SK-N-SH (cell line): ENCODE results near the gene TXN. TPM values are rescaled to one million over a fixed set of nuclear protein-coding genes. Genes with fewer than 3 reads are reported as not detected.

Experiments used
- CTCF ChIA-PET: fragments of 300-600, 350-600 bp; formaldehyde crosslinking; extraction: SDS; loops from one replicate; lab custom pipeline; 2021; lab: Yijun Ruan, JAX
- POLR2A ChIA-PET: fragments of 350-600 bp; sonication (Branson Sonifier 250); formaldehyde crosslinking; extraction: SDS; loops from one replicate; lab custom pipeline; 2020; ENCODE audit warnings: antibody characterized with exemption, inconsistent platforms; lab: Yijun Ruan, JAX
- DNase-seq: peaks from one replicate; pipeline ENCODE4 v3.0.0; 2012
- H2AFZ ChIP-seq: fragments of 200-600 bp; sonication (generic); 2 replicates; pipeline ENCODE4 v1.8.1; 2016; ENCODE audit warnings: antibody characterized with exemption, mild to moderate bottlenecking, low read depth
- H3F3A ChIP-seq: fragments of 200-600 bp; sonication (generic); replicated peaks from 2 replicates; pipeline ENCODE3; 2016; ENCODE audit warnings: antibody characterized with exemption, mild to moderate bottlenecking; ENCODE audit not compliant: insufficient read depth
- H3K27ac ChIP-seq, 2 experiments: fragments of 200-500 bp in 1 of 2; fragments of 200-600 bp in 1 of 2; sonication (Bioruptor generic) in 1 of 2; sonication (generic), shearing (Covaris generic) in 1 of 2; 2 replicates each; pipeline versions ENCODE4 v1.5.1 to v1.6.1; 2014 to 2016; ENCODE audit warnings: low read depth in 2 of 2, inconsistent platforms in 1 of 2, low read length in 1 of 2, mild to moderate bottlenecking in 1 of 2, mixed read lengths in 1 of 2
- H3K27me3 ChIP-seq: fragments of 200-600 bp; sonication (generic), shearing (Covaris generic); 2 replicates; pipeline ENCODE4 v1.6.1; 2016; ENCODE audit warnings: mixed run types; ENCODE audit not compliant: insufficient read depth
- H3K36me3 ChIP-seq, 2 experiments: fragments of 200-500 bp in 1 of 2; fragments of 200-600 bp in 1 of 2; sonication (Bioruptor generic) in 1 of 2; sonication (generic) in 1 of 2; replicated peaks in 1 of 2; 2 replicates each; pipeline versions ENCODE3 to v1.5.1; 2014 to 2016; ENCODE audit warnings: low read length in 1 of 2, mild to moderate bottlenecking in 1 of 2; ENCODE audit not compliant: insufficient read depth in 2 of 2, control insufficient read depth in 1 of 2
- H3K4me1 ChIP-seq, 2 experiments: fragments of 200-500 bp in 1 of 2; fragments of 200-600 bp in 1 of 2; sonication (Bioruptor generic) in 1 of 2; sonication (generic), shearing (Covaris generic) in 1 of 2; 2 replicates each; pipeline versions ENCODE4 v1.5.1 to v1.6.1; 2014 to 2016; ENCODE audit warnings: low read depth in 1 of 2, low read length in 1 of 2, mixed run types in 1 of 2; ENCODE audit not compliant: insufficient read depth in 2 of 2, control insufficient read depth in 1 of 2
- H3K4me2 ChIP-seq: fragments of 200-600 bp; sonication (generic), shearing (Covaris generic); 2 replicates; pipeline ENCODE4 v1.6.1; 2017; ENCODE audit warnings: mixed run types
- H3K4me3 ChIP-seq, 2 experiments: fragments of 200-500 bp in 1 of 2; fragments of 200-600 bp in 1 of 2; sonication (Bioruptor generic) in 1 of 2; sonication (generic), shearing (Covaris generic) in 1 of 2; 2 replicates each; pipeline versions ENCODE4 v1.5.1 to v1.8.1; 2014 to 2016; ENCODE audit warnings: low read depth in 2 of 2, inconsistent platforms in 1 of 2, low read length in 1 of 2, mild to moderate bottlenecking in 1 of 2, mixed read lengths in 1 of 2, moderate library complexity in 1 of 2
- H3K79me2 ChIP-seq: fragments of 200-600 bp; sonication (generic); 2 replicates; pipeline ENCODE4 v1.8.1; 2017; ENCODE audit warnings: mild to moderate bottlenecking; ENCODE audit not compliant: insufficient read depth
- H3K9ac ChIP-seq: fragments of 200-600 bp; sonication (generic); 2 replicates; pipeline ENCODE4 v1.6.1; 2017; ENCODE audit warnings: mixed run types
- H3K9me2 ChIP-seq: fragments of 200-600 bp; sonication (generic); 2 replicates; pipeline ENCODE4 v1.6.1; 2017; ENCODE audit warnings: mixed run types
- H3K9me3 ChIP-seq: fragments of 200-600 bp; sonication (generic); 2 replicates; pipeline ENCODE4 v1.6.1; 2017; ENCODE audit warnings: mixed run types, mild to moderate bottlenecking, moderate library complexity
- H4K20me1 ChIP-seq: fragments of 200-600 bp; sonication (generic); 2 replicates; pipeline ENCODE4 v1.6.1; 2017; ENCODE audit warnings: mild to moderate bottlenecking, mixed run types; ENCODE audit not compliant: insufficient read depth
- EP300 ChIP-seq, 2 experiments: IDR thresholded peaks; 2 replicates each; pipeline versions ENCODE4 v1.4.0 to v1.6.1; 2012; ENCODE audit warnings: borderline replicate concordance in 1 of 2, low read depth in 1 of 2, low read length in 1 of 2
- EZH2phosphoT487 ChIP-seq: fragments of 200-600 bp; sonication (generic); IDR thresholded peaks from 2 replicates; pipeline ENCODE4 v1.6.1; 2017; ENCODE audit warnings: low read depth, mixed run types, mild to moderate bottlenecking, antibody characterized with exemption, moderate library complexity, borderline replicate concordance
- FOSL2 ChIP-seq: IDR thresholded peaks from 2 replicates; pipeline ENCODE4 v1.4.0; 2012; ENCODE audit warnings: low read depth, mild to moderate bottlenecking, moderate library complexity, borderline replicate concordance
- FOXJ3 ChIP-seq: sonication (generic); formaldehyde crosslinking; IDR thresholded peaks from 2 replicates; pipeline ENCODE4 v1.5.1; 2020; ENCODE audit warnings: mild to moderate bottlenecking, missing genetic modification reagents
- FOXM1 ChIP-seq: IDR thresholded peaks from 2 replicates; pipeline ENCODE4 v1.4.0; 2012; ENCODE audit warnings: low read depth, mild to moderate bottlenecking
- GATA2 ChIP-seq: sonication (generic); formaldehyde crosslinking; IDR thresholded peaks from 2 replicates; pipeline ENCODE4 v1.5.0; 2020; ENCODE audit warnings: mild to moderate bottlenecking, missing genetic modification reagents
- JUND ChIP-seq: IDR thresholded peaks from 2 replicates; pipeline ENCODE4 v1.4.0; 2012
- MEF2A ChIP-seq: IDR thresholded peaks from 2 replicates; pipeline ENCODE4 v1.4.0; 2012; ENCODE audit warnings: low read depth, borderline replicate concordance
- MXI1 ChIP-seq: IDR thresholded peaks from 2 replicates; pipeline ENCODE4 v1.6.1; 2012; ENCODE audit warnings: mild to moderate bottlenecking, low read depth, low read length, improper control_type of control experiment
- NRF1 ChIP-seq: IDR thresholded peaks from 2 replicates; pipeline ENCODE4 v1.6.1; 2012; ENCODE audit warnings: low read depth, mild to moderate bottlenecking, low read length
- RAD21 ChIP-seq: IDR thresholded peaks from 2 replicates; pipeline ENCODE4 v1.6.1; 2012; ENCODE audit warnings: mild to moderate bottlenecking, low read length
- RCOR1 ChIP-seq: fragments of 150-350 bp; IDR thresholded peaks from 2 replicates; pipeline ENCODE4 v1.6.1; 2017; ENCODE audit warnings: antibody characterized with exemption, low read length
- RFX5 ChIP-seq: IDR thresholded peaks from 2 replicates; pipeline ENCODE4 v1.6.1; 2012; ENCODE audit warnings: mild to moderate bottlenecking, improper control_type of control experiment, low read length
- RXRA ChIP-seq: IDR thresholded peaks from 2 replicates; pipeline ENCODE4 v1.4.0; 2012; ENCODE audit warnings: low read depth, mild to moderate bottlenecking, borderline replicate concordance
- SIN3A ChIP-seq: IDR thresholded peaks from 2 replicates; pipeline ENCODE4 v1.6.1; 2012; ENCODE audit warnings: low read depth, mild to moderate bottlenecking, low read length, moderate library complexity, borderline replicate concordance
- SMC3 ChIP-seq: IDR thresholded peaks from 2 replicates; pipeline ENCODE4 v1.6.1; 2012; ENCODE audit warnings: low read depth, low read length, improper control_type of control experiment
- TCF12 ChIP-seq: IDR thresholded peaks from 2 replicates; pipeline ENCODE4 v1.4.0; 2012
- WGBS: methylation state at CpG from one replicate; pipeline ENCODE4 v1.1.6; 2017; ENCODE audit warnings: low lambda C conversion rate; 5-methylcytosine and 5-hydroxymethylcytosine counted together
- polyA plus RNA-seq, 3 experiments: library from polyadenylated mRNA; depleted of rRNA; stranded (reverse); fragments of >200 nt; gene quantifications; 2 replicates each; pipeline ENCODE4 v1.2.3, GENCODE V29; 2012
- TF ChIP-seq, protein P1 (sequence below): fragments of 150-350 bp; IDR thresholded peaks from 2 replicates; pipeline ENCODE4 v1.6.1; 2017; ENCODE audit warnings: antibody characterized with exemption, low read length, low read depth, borderline replicate concordance
- TF ChIP-seq, protein P2 (sequence below): IDR thresholded peaks from 2 replicates; pipeline ENCODE4; 2012
- TF ChIP-seq, protein P3 (sequence below): IDR thresholded peaks from 2 replicates; pipeline ENCODE4 v1.4.0; 2012; ENCODE audit warnings: low read depth

The TXN gene
- polyA plus RNA-seq, 1 of the 3 experiments (the other 2 are of a cell fraction), result 281 TPM

DNA sequence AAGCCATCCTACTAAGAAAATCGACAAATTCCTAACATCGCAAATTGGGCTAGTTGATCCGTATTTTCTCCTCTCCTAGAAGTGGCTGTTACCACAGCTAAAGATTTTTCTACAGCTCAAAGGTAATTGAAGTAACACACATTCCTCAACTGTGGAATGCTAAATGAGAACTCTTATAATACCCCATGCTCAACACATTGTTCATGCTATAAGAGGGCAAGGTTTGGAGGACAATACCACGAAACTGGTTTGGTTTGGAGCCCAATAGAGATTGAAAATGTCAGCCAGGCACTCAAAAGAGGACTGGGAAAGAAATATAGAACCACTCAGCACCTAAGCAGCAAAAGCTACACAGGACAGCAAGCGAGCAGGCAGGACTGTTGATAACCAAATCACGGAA, 10.1 kb downstream of the TXN start:
- CTCF ChIA-PET, result interaction anchor here (1.3 kb wide), 1 partner anchor 28 kb away, joined by 4 read pairs; no protein-coding TSS in a partner anchor
- Histone ChIP-seq H3K9ac (no peak overlapping the region), H3K36me3 (peaks cover 65 to 66% of the 10 kb centered on the region in 2 experiments), H3K4me1 (no peaks in the 10 kb centered on the region; a peak in 1 of 4 replicates), H3K4me2 (no peak overlapping the region), H3F3A (peaks cover 11% of the 10 kb centered on the region), H3K9me2 (no peaks in the 10 kb centered on the region), H3K4me3 (no peak overlapping the region), H3K9me3 (no peaks in the 10 kb centered on the region)
- DNase-seq, result no peak
- 95% methylated on average over 6 of the region's 6 CpGs for WGBS
- TF ChIP-seq FOSL2 (no peak), FOXJ3 (no peak), RXRA (no peak), TCF12 (no peak), RAD21 (no peak), GATA2 (CRISPR knock-in tag) (no peak)
- TF ChIP-seq, all 33 proteins: peak for 0
- H3K27ac ChIP-seq, result no peak overlapping the region
- H3K27me3 ChIP-seq, result no peaks in the 10 kb centered on the region
- no peak overlapping the region for H2AFZ ChIP-seq
- POLR2A ChIA-PET, result no interaction called here
- H4K20me1 ChIP-seq, result peaks cover 22% of the 10 kb centered on the region
- peaks cover 31% of the 10 kb centered on the region for H3K79me2 ChIP-seq

DNA sequence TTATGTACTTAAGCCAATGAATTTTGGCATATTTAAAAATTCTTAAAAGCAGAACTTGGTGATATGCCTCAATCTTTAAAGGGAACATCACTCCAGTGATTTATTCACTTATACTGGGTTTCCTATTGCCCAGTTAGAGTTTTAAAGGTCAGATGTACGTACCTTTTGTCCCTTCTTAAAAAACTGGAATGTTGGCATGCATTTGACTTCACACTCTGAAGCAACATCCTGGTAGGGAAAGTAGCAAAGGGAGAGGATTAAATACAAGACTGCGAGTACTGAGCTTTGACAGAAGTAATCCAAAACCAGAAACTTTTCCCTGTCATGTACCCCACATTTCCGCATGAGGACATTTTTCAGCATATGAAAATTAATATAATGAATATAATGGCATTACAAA, 11.7 kb downstream of the TXN start:
- WGBS, result 79% methylated on average over 3 of the region's 3 CpGs
- no peak overlapping the region for H3K9ac ChIP-seq
- no peak for TF ChIP-seq MEF2A
- TF ChIP-seq MXI1, result no peak
- TF ChIP-seq FOXM1, result no peak
- TF ChIP-seq GATA2 (CRISPR knock-in tag), result no peak
- no peak for TF ChIP-seq RXRA
- no peak for TF ChIP-seq SIN3A
- TF ChIP-seq, protein P1, sequence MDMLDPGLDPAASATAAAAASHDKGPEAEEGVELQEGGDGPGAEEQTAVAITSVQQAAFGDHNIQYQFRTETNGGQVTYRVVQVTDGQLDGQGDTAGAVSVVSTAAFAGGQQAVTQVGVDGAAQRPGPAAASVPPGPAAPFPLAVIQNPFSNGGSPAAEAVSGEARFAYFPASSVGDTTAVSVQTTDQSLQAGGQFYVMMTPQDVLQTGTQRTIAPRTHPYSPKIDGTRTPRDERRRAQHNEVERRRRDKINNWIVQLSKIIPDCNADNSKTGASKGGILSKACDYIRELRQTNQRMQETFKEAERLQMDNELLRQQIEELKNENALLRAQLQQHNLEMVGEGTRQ, result no peak
- TF ChIP-seq, all 33 proteins: peak for 0
- Histone ChIP-seq H3K9me2 (no peaks in the 10 kb centered on the region), H3F3A (peaks cover 11% of the 10 kb centered on the region), H3K27ac (no peak overlapping the region), H3K27me3 (no peaks in the 10 kb centered on the region), H4K20me1 (peaks cover 15% of the 10 kb centered on the region), H3K4me2 (no peak overlapping the region), H3K36me3 (peaks cover 49 to 54% of the 10 kb centered on the region in 2 experiments), H3K4me3 (no peak overlapping the region), H3K4me1 (no peaks in the 10 kb centered on the region; a peak in 1 of 4 replicates), H2AFZ (no peak overlapping the region), H3K79me2 (peaks cover 15% of the 10 kb centered on the region), H3K9me3 (no peaks in the 10 kb centered on the region)
- ChIA-PET CTCF (no interaction called here), POLR2A (no interaction called here)
- no peak for DNase-seq

DNA sequence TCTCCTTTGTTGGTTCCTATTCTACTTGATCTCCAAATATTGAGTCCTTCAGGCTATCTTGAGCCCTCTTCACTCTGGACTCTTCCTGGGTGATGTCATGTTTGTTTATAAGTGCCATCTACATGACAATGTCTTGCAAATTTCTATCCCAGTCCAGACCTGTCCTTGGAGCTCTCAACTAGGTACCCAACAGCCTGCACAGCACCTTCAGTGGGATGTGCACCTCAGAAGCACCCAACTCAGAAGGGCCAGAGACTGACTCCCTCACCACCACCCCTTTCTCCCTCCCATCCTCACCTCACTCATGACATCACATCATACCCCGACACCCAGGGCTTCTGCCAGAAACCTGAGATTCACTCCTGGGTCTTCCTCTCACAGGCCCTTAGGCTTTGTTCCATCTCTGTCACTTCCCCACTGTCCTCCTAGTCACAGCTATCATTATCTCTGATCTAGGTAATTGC, 14.4 kb downstream of the TXN start:
- no peak overlapping the region for H3K4me2 ChIP-seq
- no peak overlapping the region for H3K27ac ChIP-seq
- H3K79me2 ChIP-seq, result no peaks in the 10 kb centered on the region; the same call in 1 of the 2 replicates
- DNase-seq, result no peak
- H3K4me3 ChIP-seq, result no peak overlapping the region
- H3K27me3 ChIP-seq, result no peaks in the 10 kb centered on the region
- CTCF ChIA-PET, result no interaction called here
- H3F3A ChIP-seq, result peaks cover 11% of the 10 kb centered on the region
- TF ChIP-seq RAD21 (no peak), SMC3 (no peak), EZH2phosphoT487 (no peak), EP300 (IDR thresholded peaks at IDR 0.05; ENCODE audit: borderline replicate concordance in 1 of 2, low read depth in 1 of 2, low read length in 1 of 2) (no peak), RFX5 (no peak), FOSL2 (no peak), NRF1 (no peak), JUND (no peak), FOXM1 (no peak), RCOR1 (no peak)
- TF ChIP-seq, protein P1, result no peak
- TF ChIP-seq, protein P2, sequence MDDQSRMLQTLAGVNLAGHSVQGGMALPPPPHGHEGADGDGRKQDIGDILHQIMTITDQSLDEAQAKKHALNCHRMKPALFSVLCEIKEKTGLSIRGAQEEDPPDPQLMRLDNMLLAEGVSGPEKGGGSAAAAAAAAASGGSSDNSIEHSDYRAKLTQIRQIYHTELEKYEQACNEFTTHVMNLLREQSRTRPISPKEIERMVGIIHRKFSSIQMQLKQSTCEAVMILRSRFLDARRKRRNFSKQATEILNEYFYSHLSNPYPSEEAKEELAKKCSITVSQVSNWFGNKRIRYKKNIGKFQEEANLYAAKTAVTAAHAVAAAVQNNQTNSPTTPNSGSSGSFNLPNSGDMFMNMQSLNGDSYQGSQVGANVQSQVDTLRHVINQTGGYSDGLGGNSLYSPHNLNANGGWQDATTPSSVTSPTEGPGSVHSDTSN, result no peak
- TF ChIP-seq, protein P3, sequence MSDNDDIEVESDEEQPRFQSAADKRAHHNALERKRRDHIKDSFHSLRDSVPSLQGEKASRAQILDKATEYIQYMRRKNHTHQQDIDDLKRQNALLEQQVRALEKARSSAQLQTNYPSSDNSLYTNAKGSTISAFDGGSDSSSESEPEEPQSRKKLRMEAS, result no peak
- peaks cover 36% of the 10 kb centered on the region in 2 experiments for H3K36me3 ChIP-seq
- no peak overlapping the region for H2AFZ ChIP-seq
- H3K9me3 ChIP-seq, result no peaks in the 10 kb centered on the region
- WGBS, result 100% methylated on average over 1 of the region's 1 CpG
- POLR2A ChIA-PET, result no interaction called here
- 0 out of 2 replicates have a peak, but pooled peaks cover 11% of the 10 kb centered on the region for H4K20me1 ChIP-seq
- no peaks in the 10 kb centered on the region for H3K9me2 ChIP-seq
- no peaks in the 10 kb centered on the region for H3K4me1 ChIP-seq
- no peak overlapping the region for H3K9ac ChIP-seq
